ENCODE results near the gene ZBTB5. TPM values are rescaled to one million over a fixed set of nuclear protein-coding genes. Genes with fewer than 3 reads are reported as not detected.

The ZBTB5 gene
- total RNA-seq, 1 experiment from 2014 or later: 31.3 TPM

GRCh38 chr9:37410354-37410861 lies 54.8 kb downstream of the ZBTB5 start:
- Histone ChIP-seq H3K4me1 (ENCODE audit: low read length) (peaks cover 89% of the 10 kb centered on the region), H3K4me2 (ENCODE audit: low read depth, low read length, poor library complexity, severe bottlenecking) (peak overlapping the region; percentile 58)

GRCh38 chr9:37408933-37409710 lies 56.1 kb downstream of the ZBTB5 start:
- H3K4me1 ChIP-seq (ENCODE audit: low read length): peaks cover 93% of the 10 kb centered on the region
- H3K4me2 ChIP-seq (ENCODE audit: low read depth, low read length, poor library complexity, severe bottlenecking): peak overlapping the region; percentile 58
- H2AFZ ChIP-seq (ENCODE audit: low read length): no peak overlapping the region
- H3K4me3 ChIP-seq (ENCODE audit: low read length): peak overlapping the region; percentile 62; the same call in 1 of the 2 replicates
- no peaks in the 10 kb centered on the region for H3K79me2 ChIP-seq (ENCODE audit: low read length)
- peak; percentile 99 for DNase-seq
- H3K36me3 ChIP-seq (ENCODE audit: insufficient read depth, low read length): no peaks in the 10 kb centered on the region
- H3K9ac ChIP-seq (ENCODE audit: low read length): peak overlapping the region; percentile 72
- no peaks in the 10 kb centered on the region for H3K27me3 ChIP-seq (ENCODE audit: low read length)
- H3K9me3 ChIP-seq (ENCODE audit: low read length): no peaks in the 10 kb centered on the region
- peak overlapping the region; percentile 99 for H3K27ac ChIP-seq (ENCODE audit: low read length)
- no peaks in the 10 kb centered on the region for H4K20me1 ChIP-seq (ENCODE audit: insufficient read depth, low read depth, low read length)
- H3K9me2 ChIP-seq (replicated peaks; ENCODE audit: insufficient read depth, low read length): no peaks in the 10 kb centered on the region

More at GRCh38 chr9:37410354-37410861, 54.8 kb downstream of the ZBTB5 start:
- peak overlapping the region; percentile 99 for H3K27ac ChIP-seq (ENCODE audit: low read length)
- H2AFZ ChIP-seq (ENCODE audit: low read length): 0 out of 2 replicates have a peak overlapping the region, but pooled peaks have one; percentile 1
- no peaks in the 10 kb centered on the region for H4K20me1 ChIP-seq (ENCODE audit: insufficient read depth, low read depth, low read length)
- H3K9me2 ChIP-seq (replicated peaks; ENCODE audit: insufficient read depth, low read length): no peaks in the 10 kb centered on the region
- H3K27me3 ChIP-seq (ENCODE audit: low read length): no peaks in the 10 kb centered on the region
- H3K36me3 ChIP-seq (ENCODE audit: insufficient read depth, low read length): no peaks in the 10 kb centered on the region
- peak overlapping the region; percentile 72 for H3K9ac ChIP-seq (ENCODE audit: low read length)
- no peaks in the 10 kb centered on the region for H3K9me3 ChIP-seq (ENCODE audit: low read length)
- DNase-seq: peak; percentile 75
- peak overlapping the region; percentile 45; the same call in 1 of the 2 replicates for H3K4me3 ChIP-seq (ENCODE audit: low read length)
- no peaks in the 10 kb centered on the region for H3K79me2 ChIP-seq (ENCODE audit: low read length)

GRCh38 chr9:37407468-37407867 lies 57.8 kb downstream of the ZBTB5 start:
- Histone ChIP-seq H4K20me1 (ENCODE audit: insufficient read depth, low read depth, low read length) (no peaks in the 10 kb centered on the region), H3K9me3 (ENCODE audit: low read length) (no peaks in the 10 kb centered on the region), H3K36me3 (ENCODE audit: insufficient read depth, low read length) (no peaks in the 10 kb centered on the region), H3K9me2 (replicated peaks; ENCODE audit: insufficient read depth, low read length) (no peaks in the 10 kb centered on the region), H3K4me2 (ENCODE audit: low read depth, low read length, poor library complexity, severe bottlenecking) (peak overlapping the region; percentile 58), H2AFZ (ENCODE audit: low read length) (no peak overlapping the region), H3K79me2 (ENCODE audit: low read length) (no peaks in the 10 kb centered on the region), H3K27me3 (ENCODE audit: low read length) (no peaks in the 10 kb centered on the region), H3K27ac (ENCODE audit: low read length) (peak overlapping the region; percentile 99), H3K9ac (ENCODE audit: low read length) (peak overlapping the region; percentile 72), H3K4me1 (ENCODE audit: low read length) (peaks cover 100% of the 10 kb centered on the region), H3K4me3 (ENCODE audit: low read length) (peak overlapping the region; percentile 62)
- peak; percentile 88 for DNase-seq

GRCh38 chr9:37406603-37407401 lies 58.4 kb downstream of the ZBTB5 start:
- H3K9me2 ChIP-seq (replicated peaks; ENCODE audit: insufficient read depth, low read length): no peaks in the 10 kb centered on the region
- H3K27me3 ChIP-seq (ENCODE audit: low read length): no peaks in the 10 kb centered on the region
- H3K4me3 ChIP-seq (ENCODE audit: low read length): peak overlapping the region; percentile 62
- H3K79me2 ChIP-seq (ENCODE audit: low read length): no peaks in the 10 kb centered on the region
- H3K4me1 ChIP-seq (ENCODE audit: low read length): peaks cover 95% of the 10 kb centered on the region
- H3K27ac ChIP-seq (ENCODE audit: low read length): peak overlapping the region; percentile 99
- H3K36me3 ChIP-seq (ENCODE audit: insufficient read depth, low read length): no peaks in the 10 kb centered on the region
- H3K9ac ChIP-seq (ENCODE audit: low read length): peak overlapping the region; percentile 72
- no peaks in the 10 kb centered on the region for H3K9me3 ChIP-seq (ENCODE audit: low read length)
- H4K20me1 ChIP-seq (ENCODE audit: insufficient read depth, low read depth, low read length): no peaks in the 10 kb centered on the region
- no peak overlapping the region for H2AFZ ChIP-seq (ENCODE audit: low read length)
- DNase-seq: peak; percentile 56
- peak overlapping the region; percentile 58 for H3K4me2 ChIP-seq (ENCODE audit: low read depth, low read length, poor library complexity, severe bottlenecking)

GRCh38 chr9:37405764-37406380 lies 59.4 kb downstream of the ZBTB5 start:
- Histone ChIP-seq H3K36me3 (ENCODE audit: insufficient read depth, low read length) (no peaks in the 10 kb centered on the region), H3K4me1 (ENCODE audit: low read length) (peaks cover 86% of the 10 kb centered on the region), H4K20me1 (ENCODE audit: insufficient read depth, low read depth, low read length) (no peaks in the 10 kb centered on the region), H3K9ac (ENCODE audit: low read length) (peak overlapping the region; percentile 72), H3K4me3 (ENCODE audit: low read length) (peak overlapping the region; percentile 62), H3K9me3 (ENCODE audit: low read length) (no peaks in the 10 kb centered on the region), H3K27ac (ENCODE audit: low read length) (peak overlapping the region; percentile 99), H3K9me2 (replicated peaks; ENCODE audit: insufficient read depth, low read length) (no peaks in the 10 kb centered on the region), H3K79me2 (ENCODE audit: low read length) (no peaks in the 10 kb centered on the region), H2AFZ (ENCODE audit: low read length) (no peak overlapping the region), H3K27me3 (ENCODE audit: low read length) (no peaks in the 10 kb centered on the region), H3K4me2 (ENCODE audit: low read depth, low read length, poor library complexity, severe bottlenecking) (peak overlapping the region; percentile 58)
- no peak for DNase-seq

- Histone ChIP-seq H3K9me3 (ENCODE audit: low read length) (no peaks in the 10 kb centered on the region), H3K27ac (ENCODE audit: low read length) (peak overlapping the region; percentile 99), H3K4me3 (ENCODE audit: low read length) (peak overlapping the region; percentile 62), H4K20me1 (ENCODE audit: insufficient read depth, low read depth, low read length) (no peaks in the 10 kb centered on the region), H3K27me3 (ENCODE audit: low read length) (no peaks in the 10 kb centered on the region), H3K4me1 (ENCODE audit: low read length) (peaks cover 86% of the 10 kb centered on the region), H3K9ac (ENCODE audit: low read length) (peak overlapping the region; percentile 72), H2AFZ (ENCODE audit: low read length) (0 out of 2 replicates have a peak overlapping the region, but pooled peaks have one; percentile 3), H3K36me3 (ENCODE audit: insufficient read depth, low read length) (no peaks in the 10 kb centered on the region), H3K9me2 (replicated peaks; ENCODE audit: insufficient read depth, low read length) (no peaks in the 10 kb centered on the region), H3K79me2 (ENCODE audit: low read length) (no peaks in the 10 kb centered on the region), H3K4me2 (ENCODE audit: low read depth, low read length, poor library complexity, severe bottlenecking) (peak overlapping the region; percentile 58)
- peak; percentile 58 for DNase-seq
Observed at GRCh38 chr9:37405350-37405749, 59.9 kb downstream of the ZBTB5 start.

GRCh38 chr9:37404590-37404989 lies 60.7 kb downstream of the ZBTB5 start:
- no peaks in the 10 kb centered on the region for H3K36me3 ChIP-seq (ENCODE audit: insufficient read depth, low read length)
- H3K9me3 ChIP-seq (ENCODE audit: low read length): no peaks in the 10 kb centered on the region
- H3K27me3 ChIP-seq (ENCODE audit: low read length): no peaks in the 10 kb centered on the region
- H3K4me3 ChIP-seq (ENCODE audit: low read length): no peak overlapping the region
- H3K79me2 ChIP-seq (ENCODE audit: low read length): no peaks in the 10 kb centered on the region
- H2AFZ ChIP-seq (ENCODE audit: low read length): 0 out of 2 replicates have a peak overlapping the region, but pooled peaks have one; percentile 3
- H3K4me2 ChIP-seq (ENCODE audit: low read depth, low read length, poor library complexity, severe bottlenecking): peak overlapping the region; percentile 58
- no peak for DNase-seq
- H4K20me1 ChIP-seq (ENCODE audit: insufficient read depth, low read depth, low read length): no peaks in the 10 kb centered on the region
- peak overlapping the region; percentile 99 for H3K27ac ChIP-seq (ENCODE audit: low read length)
- H3K9ac ChIP-seq (ENCODE audit: low read length): peak overlapping the region; percentile 72; the same call in 1 of the 2 replicates
- peaks cover 86% of the 10 kb centered on the region for H3K4me1 ChIP-seq (ENCODE audit: low read length)
- no peaks in the 10 kb centered on the region for H3K9me2 ChIP-seq (replicated peaks; ENCODE audit: insufficient read depth, low read length)

Data from Karpas-422 (cell line).